Right lobe of liver (tissue), 4 donors: ENCODE data around the gene FRAT2.
A peak's percentile ranks its signal among the peaks of the same experiment; 100 is the strongest.

Source experiments
- POLR2A ChIP-seq: fragments of 450-650 bp; IDR thresholded peaks from one replicate; pipeline ENCODE4 v1.6.1; 2017; ENCODE audit warnings: antibody characterized with exemption, mild to moderate bottlenecking
- TF ChIP-seq, protein P1 (sequence below), 4 donors: fragments of 200-600 bp in 3 of 4; fragments of 450-650 bp in 1 of 4; IDR thresholded peaks; one replicate each; pipeline versions ENCODE4 v1.5.1 to v1.8.0; 2016 to 2022; ENCODE audit warnings: antibody characterized with exemption in 4 of 4, mild to moderate bottlenecking in 2 of 4
- donor health status: DM: no; HTN: no; CAD: no.
- donor health status: DM: no; HTN: no; CAD: no.
- donor health status: DM: no; HTN: yes; CAD: no.

DNA sequence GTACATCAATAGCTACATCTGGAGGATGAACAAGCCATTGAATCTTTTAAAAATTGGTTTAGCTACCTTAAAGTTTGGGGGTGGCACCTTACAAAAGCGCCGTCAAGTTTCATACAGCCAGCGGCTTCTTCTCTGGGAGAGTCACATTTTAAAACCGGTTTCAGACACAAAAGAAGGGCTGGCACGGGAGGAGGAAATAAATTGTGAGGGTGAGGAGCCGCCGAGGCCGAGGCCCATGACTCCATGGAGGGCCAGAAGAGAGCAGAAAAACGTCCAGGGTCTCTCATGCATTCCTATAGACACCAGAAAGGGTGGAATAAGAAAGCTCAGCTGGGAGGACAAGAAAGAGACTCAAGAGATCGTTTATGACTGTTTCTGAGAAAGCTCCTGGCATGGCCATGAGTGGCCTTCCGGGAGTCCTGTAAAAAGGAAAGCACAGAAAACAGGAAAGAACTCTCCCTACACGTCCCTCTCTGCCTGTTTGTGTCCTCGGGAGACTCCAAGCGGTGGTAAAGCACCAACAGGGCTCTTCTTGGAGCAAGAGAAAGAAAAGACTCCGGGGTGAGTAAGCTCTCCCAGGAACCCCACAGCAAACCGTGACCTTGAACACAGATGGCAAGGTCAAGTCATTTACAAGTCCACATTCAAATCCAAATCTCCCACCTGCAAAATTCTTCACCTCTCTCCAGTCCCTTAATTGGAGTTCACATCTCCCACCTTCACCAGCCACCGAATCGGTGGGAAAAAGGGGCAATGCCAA, 1.8 kb downstream of the FRAT2 start:
- TF ChIP-seq, protein P1, sequence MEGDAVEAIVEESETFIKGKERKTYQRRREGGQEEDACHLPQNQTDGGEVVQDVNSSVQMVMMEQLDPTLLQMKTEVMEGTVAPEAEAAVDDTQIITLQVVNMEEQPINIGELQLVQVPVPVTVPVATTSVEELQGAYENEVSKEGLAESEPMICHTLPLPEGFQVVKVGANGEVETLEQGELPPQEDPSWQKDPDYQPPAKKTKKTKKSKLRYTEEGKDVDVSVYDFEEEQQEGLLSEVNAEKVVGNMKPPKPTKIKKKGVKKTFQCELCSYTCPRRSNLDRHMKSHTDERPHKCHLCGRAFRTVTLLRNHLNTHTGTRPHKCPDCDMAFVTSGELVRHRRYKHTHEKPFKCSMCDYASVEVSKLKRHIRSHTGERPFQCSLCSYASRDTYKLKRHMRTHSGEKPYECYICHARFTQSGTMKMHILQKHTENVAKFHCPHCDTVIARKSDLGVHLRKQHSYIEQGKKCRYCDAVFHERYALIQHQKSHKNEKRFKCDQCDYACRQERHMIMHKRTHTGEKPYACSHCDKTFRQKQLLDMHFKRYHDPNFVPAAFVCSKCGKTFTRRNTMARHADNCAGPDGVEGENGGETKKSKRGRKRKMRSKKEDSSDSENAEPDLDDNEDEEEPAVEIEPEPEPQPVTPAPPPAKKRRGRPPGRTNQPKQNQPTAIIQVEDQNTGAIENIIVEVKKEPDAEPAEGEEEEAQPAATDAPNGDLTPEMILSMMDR (IDR thresholded peaks at IDR 0.05) = peak; percentile 25 to 48 (median 38)
- TF ChIP-seq POLR2A = peak; percentile 37
